DOHH2 (cell line): ENCODE results near the gene DUS2.

ENCODE experiments used
- CTCF ChIP-seq: fragments of 200-600 bp; sonication (generic); IDR thresholded peaks from one replicate; pipeline ENCODE4 v1.5.1; 2014; ENCODE audit warnings: antibody characterized with exemption, mild to moderate bottlenecking, low read depth, low read length; ENCODE audit not compliant: poor library complexity, severe bottlenecking
- EZH2phosphoT487 ChIP-seq: fragments of 200-600 bp; sonication (generic); IDR thresholded peaks from 2 replicates; pipeline ENCODE4 v1.6.1; 2017; ENCODE audit warnings: borderline replicate concordance, mild to moderate bottlenecking, antibody characterized with exemption, low read length, moderate library complexity, mixed read lengths

- TF ChIP-seq CTCF (no peak), EZH2phosphoT487 (no peak)
Observed at GRCh38 chr16:68070249-68070730, 47.2 kb downstream of the DUS2 start.
